GM21381 (cell line): ENCODE measurements around the gene AGBL3.
"Not testable (repeated sequence)": the region's sequence is repeated elsewhere in the genome, so short reads cannot be mapped to it uniquely, and the experiment has no call there.

Experiments used
- ATAC-seq: cut with Tn5 transposase; IDR thresholded peaks from one replicate; pipeline ENCODE4 v1.9.1; 2021; ENCODE audit warnings: mild to moderate bottlenecking, moderate library complexity; ENCODE audit not compliant: unreplicated experiment

AGBL3 gene

DNA sequence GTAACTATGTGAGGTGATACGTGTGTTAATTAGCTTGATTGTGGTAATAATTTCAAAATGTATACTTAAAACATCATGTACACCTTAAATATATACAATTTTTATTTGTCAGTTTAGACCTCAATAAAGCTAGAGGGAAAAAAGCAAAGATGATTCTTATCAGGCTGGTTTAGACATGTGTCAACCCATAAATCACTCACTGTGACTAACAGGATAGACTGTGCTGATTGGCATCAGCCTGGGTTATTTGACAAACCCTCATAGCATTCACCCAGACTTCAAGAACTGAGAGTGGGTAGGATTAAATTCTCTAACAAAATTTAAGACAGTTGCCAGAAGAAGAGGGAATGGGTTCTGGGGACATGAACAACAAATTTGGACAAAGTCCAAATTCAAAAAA, 87.8 kb downstream of the AGBL3 start:
- ATAC-seq = no peak

DNA sequence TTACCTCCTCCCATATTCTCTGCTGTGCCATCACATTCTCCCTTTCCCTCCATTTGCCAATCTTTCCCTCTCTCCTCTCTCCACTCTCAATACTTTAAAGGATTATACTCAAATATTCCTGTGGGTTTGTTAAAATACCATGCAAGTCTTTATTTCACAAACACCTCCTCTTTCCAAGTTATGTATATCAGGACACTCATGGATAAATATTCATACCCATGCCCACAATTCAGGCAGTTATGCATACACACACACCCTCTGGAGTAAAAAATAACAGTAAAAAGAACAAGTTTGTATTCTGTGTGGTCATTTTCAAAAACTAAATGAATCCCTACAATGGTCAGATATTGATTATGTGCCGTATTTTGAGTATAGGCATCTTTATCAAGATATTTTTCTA, 88.2 kb downstream of the AGBL3 start:
- no peak for ATAC-seq

DNA sequence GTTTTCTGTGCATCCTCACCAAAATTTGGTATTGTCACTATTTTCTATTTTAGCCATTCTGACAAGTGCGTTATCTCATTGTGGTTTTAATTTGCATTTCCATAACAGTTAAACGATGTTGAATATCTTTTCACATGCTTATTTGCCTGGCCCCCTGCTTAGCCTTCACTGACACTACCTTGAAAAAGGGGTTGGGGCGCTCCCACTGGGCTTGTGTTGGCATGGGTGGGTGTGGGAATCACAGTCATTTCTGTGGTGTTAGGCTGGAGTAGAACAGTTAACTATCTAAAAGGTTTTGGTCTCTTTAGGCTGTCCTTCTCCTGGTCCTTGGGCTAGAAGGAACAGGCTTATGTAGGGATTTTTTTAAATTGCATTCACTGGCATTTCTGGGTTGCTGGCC, 89.4 kb downstream of the AGBL3 start:
- ATAC-seq = no peak

DNA sequence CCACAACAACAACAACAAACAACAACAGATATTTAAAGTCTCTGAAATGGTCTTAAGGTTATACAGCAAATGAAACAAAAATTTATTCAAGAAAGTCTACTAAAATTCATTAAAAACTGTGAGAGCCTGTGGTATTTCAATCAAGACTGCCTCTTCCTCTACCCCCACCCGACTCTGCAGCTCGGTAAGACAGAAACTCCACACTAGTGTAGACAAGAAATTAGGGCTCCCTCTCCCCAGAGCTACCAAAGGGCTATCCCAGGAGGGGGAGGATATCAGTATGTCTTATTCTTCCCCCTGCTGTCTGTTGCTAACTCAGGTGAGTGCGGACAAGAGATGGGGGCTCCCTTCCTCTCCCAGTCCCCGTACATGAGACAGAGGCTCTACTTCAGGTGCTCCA, 90.6 kb downstream of the AGBL3 start:
- ATAC-seq = no peak

DNA sequence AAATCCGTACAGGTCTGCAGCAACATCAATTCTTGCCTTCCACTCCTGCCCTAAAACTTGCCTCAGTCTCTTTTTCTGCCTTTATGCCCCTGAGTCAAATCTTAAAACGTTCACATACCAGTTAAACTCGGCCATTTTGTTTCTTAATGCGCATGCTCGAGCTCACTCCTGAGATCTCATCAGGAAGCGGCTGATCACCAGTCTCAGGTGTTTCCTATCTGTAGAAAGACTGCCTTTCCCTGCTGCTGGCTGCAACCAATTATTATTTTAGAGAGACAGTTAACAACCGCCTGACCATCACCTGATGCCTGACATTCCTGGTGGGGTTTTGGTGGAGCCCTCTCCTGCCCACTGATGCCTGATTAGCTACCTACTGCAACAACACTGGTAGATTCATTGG, 91.3 kb downstream of the AGBL3 start:
- no peak for ATAC-seq

DNA sequence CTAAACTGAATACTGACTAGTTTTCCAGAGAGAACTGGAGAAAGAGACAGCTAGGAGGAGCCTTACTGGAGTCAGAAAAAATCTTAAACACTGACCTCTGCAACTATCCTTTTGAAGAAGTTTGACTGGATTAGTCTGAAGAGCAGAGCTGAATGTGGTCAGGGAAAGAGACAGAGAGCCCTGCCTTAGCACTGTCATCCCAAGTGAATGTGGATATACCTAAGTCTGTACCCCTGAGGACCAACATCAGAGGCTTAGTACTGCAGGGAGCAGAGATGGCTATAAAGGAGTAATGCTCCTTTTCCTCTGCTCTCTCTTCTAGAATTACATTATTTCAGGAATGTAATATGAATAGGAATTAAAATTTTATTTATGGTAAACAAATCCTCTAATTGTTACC, 91.7 kb downstream of the AGBL3 start:
- no peak for ATAC-seq

DNA sequence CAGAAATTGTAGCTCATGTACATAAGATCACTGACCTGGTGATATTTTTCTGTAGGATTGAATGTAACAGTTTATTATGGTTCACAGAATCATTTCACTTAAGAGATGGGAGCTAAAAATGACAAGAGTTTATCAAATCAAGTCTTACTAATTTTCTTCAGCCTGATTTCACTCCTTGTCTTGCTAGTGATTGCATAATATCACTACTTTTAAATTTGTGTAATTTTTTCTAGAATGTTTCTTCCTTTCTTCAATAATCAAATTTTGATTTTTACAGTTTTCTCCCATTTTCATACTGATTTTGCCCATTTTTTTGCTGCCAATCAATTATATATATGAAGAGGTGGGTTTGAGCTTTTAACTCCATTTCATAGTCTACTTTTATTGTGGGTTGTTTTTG, 92.8 kb downstream of the AGBL3 start:
- ATAC-seq = no peak

DNA sequence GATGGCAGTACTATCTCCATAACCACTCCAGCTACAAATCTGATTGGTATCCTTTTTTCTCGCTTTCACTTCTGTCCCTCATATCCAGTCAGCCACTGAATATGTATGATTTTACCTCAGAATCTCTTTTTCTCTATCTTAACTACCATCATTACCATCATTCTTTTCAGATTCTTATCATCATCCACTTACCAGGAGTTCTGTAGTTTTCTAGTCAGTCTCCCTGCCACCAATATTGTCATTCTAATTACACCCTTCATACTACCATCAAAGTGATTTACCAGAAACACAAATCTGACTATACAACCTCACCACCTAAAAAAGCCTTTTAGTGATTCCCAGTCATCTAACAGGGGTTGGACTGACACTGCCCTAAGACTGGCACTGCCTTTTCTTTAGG, 96.7 kb downstream of the AGBL3 start:
- no peak for ATAC-seq

DNA sequence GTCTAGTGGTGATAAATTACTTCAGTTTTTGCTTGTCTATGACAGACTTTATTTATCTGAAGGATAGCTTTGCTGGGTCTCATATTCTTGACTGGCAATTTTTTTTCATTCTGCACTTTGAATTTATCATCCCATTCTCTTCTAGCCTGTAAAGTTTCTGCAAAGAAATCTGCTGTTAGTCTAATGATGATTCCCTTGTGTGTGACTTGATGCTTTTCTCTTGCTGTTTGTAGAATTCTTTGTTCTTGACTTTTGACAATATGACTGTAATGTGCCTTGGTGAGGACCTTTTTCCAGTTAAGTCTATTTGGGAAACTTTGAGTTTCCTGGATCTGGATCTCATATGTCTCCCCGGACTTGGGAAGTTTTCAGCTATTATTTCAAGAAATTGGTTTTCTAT, 102.3 kb downstream of the AGBL3 start:
- ATAC-seq = no peak

DNA sequence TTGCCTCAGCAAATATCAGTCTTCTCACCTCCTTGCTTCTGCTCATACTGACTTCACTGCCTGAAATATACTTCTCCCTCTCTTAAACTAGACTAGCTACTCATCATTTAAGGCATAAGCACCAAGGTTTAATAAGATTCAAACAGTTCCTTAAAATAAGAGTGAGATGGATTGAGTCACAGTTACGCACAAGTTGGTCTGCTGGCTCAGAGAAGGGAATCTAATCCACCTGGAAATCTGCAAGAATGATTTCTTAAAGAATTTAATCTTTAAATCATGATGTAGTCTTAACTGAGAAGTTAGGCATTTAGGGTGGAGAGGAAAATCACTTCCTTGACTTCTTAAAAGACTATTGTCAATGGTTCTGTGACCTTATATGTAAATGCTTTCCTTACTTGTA, 105.4 kb downstream of the AGBL3 start:
- ATAC-seq = no peak

DNA sequence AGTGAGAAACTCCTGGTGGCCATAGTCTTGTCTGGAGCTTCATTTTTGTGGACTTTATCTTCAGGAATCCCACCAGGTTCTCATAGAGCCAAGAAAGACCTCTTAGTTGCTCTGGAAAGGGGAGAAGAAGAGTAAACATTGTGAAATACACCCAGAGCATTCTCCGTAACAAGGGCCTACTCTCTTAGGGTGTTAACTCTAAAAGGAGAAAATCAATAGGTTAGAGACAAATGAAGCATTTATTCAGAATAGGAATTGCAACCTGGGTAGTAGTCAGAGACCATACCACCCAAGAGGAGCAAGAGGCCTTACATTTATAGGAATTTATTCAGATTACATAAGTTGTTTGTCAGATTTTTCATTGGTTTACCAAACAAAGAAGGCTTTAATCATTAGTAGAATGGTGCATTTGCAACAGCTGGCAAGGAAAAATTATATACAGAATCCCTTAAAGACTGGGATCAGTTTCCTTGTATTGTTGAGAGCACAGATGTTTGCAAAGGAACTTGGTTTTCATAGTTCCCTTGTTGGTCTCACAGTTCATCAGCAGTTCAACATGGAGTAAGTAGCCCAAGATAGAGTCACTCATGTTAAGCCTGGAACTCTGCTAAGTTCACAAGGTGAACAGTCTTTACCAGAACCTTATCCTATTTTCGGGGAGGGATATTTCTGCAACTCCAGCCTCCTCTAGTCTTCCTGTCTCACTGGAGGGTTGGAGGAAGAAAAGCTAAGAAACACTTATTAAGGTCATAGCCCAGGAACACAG, 108.3 kb downstream of the AGBL3 start:
- ATAC-seq = no peak

DNA sequence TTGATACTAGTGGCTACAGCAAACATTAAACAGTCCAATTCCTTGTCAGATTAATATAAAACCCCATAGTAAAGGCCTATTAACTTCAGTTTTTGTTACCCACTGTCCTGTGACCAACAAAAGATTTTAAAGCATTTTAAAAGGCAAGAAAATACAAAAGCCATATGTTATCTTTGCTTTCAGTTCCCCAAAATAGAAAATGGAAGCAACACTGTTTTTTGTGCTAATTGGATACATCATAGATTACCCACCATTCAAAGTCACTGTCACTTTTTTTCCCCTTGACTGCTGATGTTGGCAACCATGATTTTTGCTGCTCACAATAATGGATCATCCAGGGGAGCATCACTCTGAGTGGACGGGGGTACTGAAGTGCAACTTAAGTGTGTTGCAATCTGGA, 109.1 kb downstream of the AGBL3 start:
- ATAC-seq = no peak

DNA sequence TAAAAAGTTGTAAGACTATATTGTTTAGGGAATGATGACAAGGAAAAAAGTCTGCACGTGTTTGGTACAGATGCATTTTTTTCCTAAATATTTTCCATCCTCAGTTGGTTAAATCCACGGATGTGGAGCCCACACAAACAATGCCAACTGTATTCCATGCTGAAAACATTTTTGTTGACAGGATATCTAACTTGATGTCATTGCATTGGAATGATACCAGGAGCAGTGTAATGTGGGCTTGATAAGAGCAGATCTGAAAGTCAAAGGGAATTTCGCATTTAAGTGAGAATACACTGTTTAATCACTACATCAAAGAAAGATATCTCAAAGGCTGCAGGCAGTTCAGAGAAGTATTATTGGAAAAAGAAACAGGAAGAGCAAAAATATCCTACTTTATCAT, 112.1 kb downstream of the AGBL3 start:
- no peak for ATAC-seq

DNA sequence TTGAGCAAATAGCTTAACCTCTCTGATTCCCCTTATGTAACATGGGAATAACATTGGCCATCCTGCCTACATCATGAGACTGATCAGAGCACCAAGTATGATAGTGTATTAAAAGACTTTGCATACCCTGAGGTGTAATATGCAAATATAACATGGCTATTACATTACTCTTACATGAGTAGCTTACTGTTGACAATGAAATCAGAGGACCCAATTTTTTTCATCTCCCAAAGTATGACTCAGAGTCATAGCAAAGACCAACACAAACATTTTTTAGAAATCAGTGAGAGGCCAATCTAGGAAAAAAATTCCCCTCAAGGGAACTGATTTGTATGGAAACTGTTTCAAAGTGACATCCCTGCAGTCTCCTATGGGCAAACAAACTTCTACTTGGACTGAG, 114.5 kb downstream of the AGBL3 start:
- ATAC-seq = no peak

DNA sequence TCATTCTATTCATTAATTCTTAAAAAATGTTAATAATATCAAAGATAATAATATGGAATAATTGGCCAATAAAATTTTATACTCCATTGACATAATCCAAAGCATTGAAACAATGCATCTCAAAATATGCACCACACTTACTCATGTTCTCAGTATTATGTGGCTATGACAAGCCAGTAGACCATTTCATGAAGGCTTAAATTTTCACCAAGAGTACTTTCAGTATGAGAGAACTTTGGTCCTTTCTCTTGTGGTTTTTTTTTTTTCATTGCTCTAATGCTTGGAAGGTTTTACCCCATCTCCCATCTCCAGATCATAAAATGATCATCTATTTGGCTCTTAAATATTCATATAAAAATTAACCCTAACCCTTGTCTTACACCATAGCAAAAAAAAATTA, 116.1 kb downstream of the AGBL3 start:
- peak; percentile 88 for ATAC-seq

DNA sequence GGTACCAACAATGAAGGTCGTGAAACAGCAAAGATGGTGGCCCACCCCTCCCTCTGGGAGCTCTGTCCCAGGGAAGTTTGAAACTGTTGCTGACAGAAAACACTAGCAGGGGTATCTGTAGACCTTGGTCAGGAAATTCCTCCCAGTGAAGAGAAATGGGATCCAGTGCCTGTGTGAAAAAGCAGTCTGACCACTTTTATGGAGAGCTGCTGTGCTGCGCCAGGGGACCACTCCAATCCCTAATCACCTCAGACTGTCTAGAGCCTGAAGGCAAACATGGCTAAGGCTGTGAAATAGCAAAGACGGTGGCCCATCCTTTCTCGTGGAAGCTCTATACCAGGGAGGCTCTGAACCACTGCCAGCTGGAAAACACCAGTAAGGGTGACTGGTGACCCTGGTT, 123.3 kb downstream of the AGBL3 start:
- no peak for ATAC-seq

DNA sequence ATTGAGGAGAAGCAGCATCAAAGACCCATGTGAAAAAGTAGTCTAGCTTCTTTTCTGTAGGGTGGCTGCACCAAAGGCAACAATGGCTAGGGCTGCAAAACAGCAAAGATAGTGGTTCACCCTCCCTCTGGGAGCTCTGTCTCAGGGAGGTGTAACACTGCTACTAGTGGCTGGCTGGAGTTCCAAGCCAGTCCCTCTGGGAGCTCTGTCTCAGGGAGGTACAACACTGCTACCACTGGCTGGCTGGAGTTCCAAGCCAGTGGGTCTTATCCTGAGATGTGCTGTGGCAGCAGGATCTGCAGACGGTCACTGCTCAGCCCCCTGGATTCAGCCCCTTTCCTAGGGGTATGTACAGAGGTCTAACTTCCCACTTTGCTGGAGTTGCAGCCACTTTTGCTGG, 123.7 kb downstream of the AGBL3 start:
- ATAC-seq = no peak

DNA sequence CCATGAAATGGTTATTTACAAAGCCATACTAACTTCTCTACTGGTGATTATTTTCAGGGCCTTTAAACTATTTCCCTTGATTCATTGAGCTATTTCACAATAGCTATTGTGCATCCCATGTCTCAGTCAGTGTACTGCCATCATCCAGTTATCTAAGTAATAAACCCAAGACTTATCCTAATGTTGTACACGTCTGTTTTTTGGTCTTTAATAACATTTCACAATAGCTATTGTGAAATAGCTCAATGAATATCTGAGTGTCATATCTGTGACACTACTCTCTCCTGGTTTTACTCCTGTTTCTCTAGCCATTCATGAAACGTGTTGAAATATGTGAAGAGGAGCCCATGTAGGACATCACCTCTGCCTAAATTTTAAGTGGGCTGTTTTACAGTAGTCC, 125.1 kb downstream of the AGBL3 start:
- ATAC-seq = no peak

DNA sequence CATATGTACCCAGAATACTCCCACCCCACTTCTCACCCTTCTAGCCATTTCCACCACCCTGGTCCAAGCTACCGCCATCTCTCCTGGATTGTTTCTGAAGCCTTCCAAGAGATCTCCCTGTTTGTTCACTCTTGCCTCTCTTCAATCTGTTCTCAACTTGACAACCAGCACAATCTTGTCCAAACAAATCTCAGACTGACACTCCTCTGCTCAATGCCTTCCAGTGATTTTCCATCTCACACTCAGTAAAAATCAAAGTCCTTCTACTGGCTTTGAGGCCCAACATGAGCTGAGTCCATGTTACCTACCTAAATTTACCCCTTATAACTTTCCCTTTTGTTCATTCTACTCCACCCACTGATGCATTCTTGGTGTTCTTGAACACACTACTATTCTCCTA, 128.3 kb downstream of the AGBL3 start:
- no peak for ATAC-seq

DNA sequence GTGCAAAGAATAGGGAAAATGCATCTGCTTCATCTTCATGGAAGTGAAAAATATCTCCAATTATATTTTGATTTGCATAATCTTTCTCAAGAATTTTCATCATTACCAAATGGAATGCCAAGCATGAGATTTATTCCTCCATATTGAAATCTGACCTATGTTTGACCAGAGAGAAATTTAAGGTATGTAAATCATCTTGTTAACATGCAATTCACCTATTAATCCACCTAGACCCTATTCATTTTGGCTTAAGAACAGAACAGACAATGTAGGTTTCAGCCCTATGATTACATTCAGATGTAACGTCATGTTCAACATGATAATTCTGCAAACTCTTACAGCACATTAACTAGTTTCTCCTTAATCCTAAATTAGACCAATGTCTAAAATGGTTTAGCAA, 130.8 kb downstream of the AGBL3 start:
- no peak for ATAC-seq

DNA sequence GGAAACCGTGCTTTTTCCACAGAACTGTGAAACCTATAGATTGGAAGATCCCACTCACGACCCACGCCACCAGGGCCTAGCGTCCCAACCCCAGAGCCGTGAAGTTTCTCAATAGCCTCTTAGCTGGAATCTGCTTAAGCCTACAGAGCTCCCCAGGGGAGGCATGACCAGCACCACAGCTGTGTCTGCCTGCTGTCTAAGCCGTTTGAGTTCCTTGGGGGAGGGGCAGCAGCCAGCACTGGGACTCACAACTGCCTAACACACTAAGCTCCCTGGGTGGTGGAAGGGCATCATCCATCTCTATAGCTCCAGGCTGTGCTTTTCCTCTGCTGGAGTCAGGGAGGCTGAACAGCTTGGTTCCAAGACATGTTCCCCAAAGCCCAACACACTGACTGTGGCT, 135.6 kb downstream of the AGBL3 start:
- ATAC-seq = no peak

DNA sequence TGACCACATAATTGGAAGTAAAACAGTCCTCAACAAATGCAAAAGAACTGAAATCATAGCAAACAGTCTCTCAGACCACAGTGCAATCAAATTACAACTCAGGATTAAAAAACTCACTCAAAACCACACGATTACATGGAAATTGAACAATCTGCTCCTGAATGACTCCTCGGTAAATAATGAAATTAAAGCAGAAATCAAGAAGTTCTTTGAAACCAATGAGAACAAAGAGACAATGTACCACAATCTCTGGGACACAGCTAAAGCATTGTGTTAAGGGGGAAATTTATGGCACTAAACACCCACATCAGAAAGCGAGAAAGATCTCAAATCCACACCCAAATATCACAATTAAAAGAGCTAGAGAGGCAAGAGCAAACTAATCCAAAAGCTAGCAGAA, 138.3 kb downstream of the AGBL3 start:
- not testable (repeated sequence) for ATAC-seq

DNA sequence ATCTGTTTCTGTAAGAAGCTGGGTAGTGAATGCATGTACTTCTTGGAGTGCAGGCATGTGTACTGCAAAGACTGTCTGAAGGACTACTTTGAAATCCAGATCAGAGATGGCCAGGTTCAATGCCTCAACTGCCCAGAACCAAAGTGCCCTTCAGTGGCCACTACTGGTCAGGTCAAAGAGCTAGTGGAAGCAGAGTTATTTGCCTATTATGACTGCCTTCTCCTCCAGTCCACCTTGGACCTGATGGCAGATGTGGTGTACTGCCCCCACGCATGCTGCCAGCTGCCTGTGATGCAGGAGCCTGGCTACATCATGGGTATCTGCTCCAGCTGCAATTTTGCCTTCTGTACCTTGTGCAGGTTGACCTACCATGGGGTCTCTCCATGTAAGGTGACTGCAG, 142.6 kb downstream of the AGBL3 start:
- no peak for ATAC-seq
